HG02840 (cell line): ENCODE data around the gene BTNL9.
"Not testable (repeated sequence)": the region's sequence is repeated elsewhere in the genome, so short reads cannot be mapped to it uniquely, and the experiment has no call there.

Experiments
- ATAC-seq: cut with Tn5 transposase; IDR thresholded peaks from one replicate; pipeline ENCODE4 v1.9.1; 2021; ENCODE audit warnings: mild to moderate bottlenecking, moderate library complexity, moderate number of reproducible peaks; ENCODE audit not compliant: unreplicated experiment, low FRiP score

Gene BTNL9

DNA sequence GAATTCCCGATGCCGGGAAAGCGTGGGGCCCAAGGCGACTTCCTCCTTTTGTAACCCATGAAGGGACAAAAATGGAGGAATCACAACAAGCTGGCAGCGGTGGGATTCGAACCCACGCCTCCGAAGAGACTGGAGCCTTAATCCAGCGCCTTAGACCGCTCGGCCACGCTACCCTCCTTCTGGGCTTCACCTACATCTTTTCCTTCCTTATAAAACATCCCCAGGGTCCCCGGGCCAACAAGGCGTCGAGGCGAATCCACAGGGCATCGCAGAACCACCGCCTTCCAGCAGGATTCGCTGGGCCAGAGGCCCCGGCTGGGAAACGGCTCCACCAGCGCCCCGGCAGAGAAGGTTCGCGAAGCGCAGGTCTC is 57.3 kb downstream of the BTNL9 start:
- ATAC-seq: not testable (repeated sequence)

DNA sequence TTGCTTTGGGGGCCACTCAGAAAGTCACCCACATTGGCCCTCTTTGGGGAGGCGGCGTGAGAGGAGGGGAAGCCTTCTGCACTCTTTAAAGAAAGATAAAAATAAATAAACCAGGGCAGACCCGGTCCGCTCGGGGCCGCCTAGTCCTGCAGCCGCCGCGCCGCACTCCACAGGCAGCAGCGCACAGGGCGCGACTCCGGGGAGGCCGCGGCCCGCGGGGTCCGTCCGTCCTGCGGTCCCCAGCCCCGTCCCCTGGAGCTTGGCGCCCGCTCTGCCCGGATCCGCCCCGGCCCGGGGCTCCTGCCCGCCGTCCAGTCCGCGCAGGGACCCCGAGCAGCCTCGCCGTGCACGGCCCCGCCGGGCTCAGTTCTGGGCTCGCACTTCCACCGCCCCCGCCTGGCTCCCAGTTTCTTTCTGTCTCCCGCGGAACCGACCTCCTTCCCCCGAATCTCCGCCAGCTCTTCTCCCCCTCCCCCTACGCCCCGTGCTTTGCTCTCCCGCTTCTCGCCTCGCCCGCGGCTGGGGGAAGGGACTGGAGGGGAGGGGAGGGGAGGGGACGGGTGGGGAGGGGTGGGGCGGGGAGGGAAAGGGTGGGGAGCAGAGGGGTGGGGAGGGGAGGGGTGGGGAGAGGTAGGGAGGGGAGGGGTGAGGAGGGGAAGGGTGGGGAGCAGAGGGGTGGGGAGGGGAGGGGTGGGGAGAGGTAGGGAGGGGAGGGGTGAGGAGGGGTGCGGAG is 57.9 kb downstream of the BTNL9 start:
- ATAC-seq: not testable (repeated sequence)

DNA sequence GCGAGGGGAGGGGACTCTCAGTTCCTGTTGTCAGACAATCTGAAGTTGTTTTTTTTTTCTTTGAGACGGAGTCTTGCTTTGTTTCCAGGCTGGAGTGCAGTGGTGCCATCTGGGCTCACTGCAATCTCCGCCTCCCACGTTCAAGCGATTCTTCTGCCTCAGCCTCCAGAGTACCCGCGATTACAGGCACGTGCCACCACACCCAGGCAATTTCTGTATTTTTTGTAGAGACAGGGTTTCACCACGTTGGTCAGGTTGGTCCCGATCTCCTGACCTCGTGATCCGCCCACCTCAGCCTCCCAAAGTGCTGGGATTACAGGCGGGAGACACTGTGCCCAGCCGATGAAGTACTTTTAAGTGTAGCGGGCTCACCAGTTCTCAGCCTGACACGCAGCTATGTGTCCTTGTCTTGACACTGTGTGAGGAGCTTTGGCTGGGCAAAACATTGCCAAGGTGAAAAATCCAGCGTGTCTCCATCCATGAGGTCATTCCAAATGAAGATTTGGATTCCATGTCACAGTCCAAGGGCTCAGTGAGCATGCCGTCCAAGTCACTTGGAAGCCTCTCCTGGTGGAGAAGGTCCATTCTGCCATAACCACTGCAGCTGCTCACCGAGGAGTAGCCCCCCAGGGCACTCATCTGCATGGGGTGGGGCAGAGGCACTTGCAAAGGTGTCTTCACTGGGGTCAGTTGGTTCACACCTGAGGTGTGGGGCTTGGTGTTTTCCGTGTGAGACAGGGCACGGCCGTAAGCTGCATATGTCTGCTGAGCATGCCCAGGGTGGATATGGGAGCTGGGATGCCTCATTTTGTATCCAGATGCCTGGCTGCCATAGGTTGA is 58.9 kb downstream of the BTNL9 start:
- no peak for ATAC-seq

DNA sequence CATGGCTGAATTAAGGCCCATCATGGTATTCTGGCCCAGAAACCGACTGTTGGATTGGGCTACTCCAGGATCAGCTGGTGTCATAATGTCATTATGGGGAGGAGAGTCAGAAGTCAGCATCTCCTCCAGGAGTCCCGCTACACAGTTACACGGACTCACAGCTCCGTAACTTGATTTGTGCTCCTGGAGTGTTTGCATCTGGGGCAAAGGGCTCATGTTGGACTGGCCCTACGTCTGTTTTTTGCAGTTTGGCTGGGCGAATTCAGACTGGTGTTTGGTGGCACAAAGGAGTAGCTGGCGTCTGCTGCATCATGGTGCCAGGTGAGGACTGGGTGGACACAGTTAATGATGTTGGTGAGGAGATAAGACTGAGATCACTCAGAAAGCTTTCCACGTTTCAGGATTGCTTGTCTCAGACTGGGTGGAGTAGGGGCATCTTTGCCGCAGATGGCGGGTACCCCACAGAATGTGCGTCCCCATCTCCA is 59.6 kb downstream of the BTNL9 start:
- no peak for ATAC-seq

DNA sequence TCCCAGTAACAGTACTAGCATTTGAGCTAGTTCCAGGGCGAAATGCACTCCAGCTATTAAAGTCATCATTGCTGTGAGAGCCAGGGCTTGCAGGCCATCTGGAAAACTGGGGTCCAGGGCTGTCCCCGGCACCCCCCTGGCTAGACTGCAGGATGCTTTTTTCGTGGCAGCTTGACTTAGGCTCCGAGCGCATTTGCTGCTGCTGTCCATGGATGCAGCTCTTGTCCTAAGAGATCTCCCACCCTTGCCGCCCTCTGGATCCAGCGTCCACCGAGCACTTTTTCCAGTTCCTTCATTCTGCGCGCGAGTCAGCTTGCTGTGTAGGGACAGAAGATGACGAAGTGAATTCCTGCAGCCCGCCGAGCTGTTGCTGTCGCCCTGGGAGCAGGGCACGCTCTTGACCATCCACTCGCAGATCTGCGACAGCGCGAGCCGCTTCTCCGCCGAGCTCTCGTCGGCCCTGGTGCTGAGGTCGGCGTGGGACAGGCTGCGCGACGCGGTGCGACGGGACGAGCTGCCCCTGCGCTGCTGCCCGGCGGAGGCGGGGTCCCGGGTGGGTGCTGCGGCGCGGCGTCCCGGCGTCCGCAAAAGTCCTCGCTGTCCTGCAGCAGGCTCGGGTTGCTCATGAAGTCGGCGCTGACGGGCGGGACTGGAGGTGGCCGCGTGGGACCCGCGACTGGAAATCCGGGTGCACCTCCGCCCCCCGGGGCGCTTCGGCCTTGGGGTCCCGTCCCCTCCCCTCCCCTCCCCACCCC is 60.2 kb downstream of the BTNL9 start:
- ATAC-seq: no peak

DNA sequence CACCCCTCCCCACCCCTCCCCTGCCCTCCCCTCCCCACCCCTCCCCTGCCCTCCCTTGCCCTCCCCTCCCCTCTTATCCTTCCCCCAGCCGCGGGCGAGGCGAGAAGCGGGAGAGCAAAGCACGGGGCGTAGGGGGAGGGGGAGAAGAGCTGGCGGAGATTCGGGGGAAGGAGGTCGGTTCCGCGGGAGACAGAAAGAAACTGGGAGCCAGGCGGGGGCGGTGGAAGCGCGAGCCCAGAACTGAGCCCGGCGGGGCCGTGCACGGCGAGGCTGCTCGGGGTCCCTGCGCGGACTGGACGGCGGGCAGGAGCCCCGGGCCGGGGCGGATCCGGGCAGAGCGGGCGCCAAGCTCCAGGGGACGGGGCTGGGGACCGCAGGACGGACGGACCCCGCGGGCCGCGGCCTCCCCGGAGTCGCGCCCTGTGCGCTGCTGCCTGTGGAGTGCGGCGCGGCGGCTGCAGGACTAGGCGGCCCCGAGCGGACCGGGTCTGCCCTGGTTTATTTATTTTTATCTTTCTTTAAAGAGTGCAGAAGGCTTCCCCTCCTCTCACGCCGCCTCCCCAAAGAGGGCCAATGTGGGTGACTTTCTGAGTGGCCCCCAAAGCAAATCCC is 61.1 kb downstream of the BTNL9 start:
- not testable (repeated sequence) for ATAC-seq

DNA sequence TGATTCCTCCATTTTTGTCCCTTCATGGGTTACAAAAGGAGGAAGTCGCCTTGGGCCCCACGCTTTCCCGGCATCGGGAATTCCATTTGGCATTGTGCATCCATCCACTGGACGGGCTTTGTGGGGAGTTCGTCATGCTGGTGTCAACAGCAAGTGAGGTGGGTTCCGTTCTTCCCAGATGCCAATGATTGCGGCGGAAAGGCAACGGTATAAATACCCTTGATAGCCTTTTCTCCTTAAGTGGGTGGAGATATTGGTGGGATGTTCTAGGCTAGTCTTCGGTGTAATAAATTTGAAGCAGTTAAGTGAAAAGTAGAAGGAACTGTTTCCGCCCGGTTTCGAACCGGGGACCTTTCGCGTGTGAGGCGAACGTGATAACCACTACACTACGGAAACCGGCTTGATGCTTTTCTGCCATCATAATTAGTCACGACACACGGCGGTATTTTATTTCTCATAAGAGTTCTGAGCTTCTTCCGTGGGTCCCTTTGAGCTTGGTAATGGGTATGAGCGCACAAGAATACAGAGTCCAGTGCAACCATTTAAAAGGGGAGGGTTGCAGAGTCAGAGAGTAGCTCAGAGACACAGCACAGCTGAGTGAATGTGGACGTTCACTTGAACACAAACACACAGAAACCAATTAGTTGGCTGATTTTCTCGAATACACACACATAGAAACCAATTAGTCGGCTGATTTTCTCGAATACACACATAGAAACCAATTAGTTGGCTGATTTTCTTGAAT is 62.0 kb downstream of the BTNL9 start:
- ATAC-seq: not testable (repeated sequence)

DNA sequence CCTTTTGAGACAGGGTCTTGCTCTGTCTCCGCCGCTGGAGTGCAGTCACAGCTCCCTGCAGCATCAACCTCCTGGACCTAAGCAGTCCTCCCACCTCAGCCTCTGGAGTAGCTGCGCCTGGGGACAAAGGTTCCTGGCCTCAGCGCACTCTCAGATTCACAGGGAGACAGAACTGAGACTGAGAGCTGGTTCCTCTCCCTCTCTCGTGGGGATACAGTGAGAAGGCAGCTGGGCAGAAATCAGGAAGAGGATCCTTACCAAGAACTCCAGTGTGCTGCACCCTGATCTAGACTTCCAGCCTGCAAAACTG is 64.1 kb downstream of the BTNL9 start:
- ATAC-seq: not testable (repeated sequence)

DNA sequence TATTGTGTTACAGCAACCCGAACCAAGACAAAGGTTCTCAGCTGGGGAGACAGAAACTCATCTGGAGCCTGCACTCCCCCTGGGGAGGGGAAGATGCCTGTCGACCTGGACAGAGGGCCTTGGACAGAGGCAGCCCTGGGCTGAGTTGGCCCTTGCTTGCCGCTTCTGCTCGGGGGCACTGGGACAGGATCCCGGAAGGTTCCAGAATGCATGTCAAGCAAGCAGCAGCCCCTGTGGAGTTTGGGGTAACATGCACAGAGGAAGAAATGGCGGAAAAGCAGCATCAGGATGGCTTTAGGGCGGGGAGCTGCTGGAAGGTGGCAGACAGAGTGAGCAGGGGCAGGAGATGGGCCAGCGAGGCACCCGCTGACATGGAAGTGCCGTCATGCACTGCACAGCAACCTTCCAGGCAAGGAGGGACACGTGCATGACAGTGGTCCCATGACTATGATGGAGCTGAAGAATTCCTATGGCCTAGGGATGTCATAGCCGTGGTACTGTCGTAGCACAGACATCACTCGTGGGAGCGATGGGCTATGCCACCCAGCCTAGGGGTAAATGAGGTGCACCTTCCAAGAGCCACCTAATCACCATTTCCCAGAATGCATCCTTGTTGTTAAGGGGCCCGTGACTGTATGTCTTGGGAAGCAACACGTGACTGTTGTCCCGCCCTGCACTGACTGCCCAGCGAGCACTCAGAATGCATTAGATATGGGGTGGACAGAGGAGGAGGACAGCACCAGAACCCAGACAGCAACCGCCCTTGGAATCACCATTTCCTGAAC is 64.7 kb downstream of the BTNL9 start:
- not testable (repeated sequence) for ATAC-seq

DNA sequence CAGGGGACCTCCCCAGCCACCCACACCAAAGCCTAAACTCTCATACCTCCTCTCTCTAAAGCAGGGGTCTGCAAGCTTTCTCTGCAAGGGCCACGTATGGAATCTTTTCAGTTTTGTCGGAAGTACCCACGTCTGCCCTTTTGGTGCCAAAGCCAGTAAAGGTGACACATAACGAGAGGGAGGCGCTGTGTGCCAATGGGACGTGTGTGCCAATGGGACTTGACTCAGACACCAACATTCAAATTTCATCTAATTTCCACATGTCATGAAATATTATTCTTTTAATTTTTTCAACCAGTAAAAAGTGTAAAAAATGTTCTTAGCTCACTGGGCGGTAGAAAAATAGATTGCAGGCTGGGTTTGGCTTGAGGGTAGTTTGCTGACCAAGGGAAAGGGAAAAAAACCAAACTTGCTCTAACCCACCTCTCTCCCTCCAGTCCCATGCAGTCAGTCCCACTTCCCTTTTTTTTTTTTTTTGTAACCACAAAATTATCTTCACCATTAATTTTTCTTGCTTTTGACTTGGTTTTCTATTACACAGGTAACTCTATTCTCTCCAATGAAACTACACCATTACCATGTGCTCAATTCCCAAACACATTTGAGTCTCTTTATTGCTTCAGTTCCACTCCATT is 65.4 kb downstream of the BTNL9 start:
- no peak for ATAC-seq

DNA sequence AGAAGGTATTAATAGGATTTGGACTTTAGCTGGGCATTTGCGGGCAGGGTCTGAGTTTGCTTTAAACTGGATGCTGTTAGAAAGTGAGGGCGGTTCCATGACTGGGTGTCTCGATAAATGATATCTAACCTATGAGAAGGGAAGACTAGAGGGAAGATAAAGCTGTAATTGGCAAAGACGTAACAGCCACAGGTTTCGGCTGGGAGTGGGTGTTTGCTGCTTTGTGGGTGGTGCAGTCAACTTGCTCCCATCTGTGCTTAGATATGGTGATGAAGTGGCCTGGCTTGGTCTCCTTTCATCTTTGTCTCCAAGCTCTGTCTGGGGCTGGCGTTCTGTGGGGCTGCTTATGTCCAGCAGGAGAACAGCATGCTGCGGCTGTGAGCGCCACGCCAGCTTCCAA is 67.6 kb downstream of the BTNL9 start:
- ATAC-seq: no peak

DNA sequence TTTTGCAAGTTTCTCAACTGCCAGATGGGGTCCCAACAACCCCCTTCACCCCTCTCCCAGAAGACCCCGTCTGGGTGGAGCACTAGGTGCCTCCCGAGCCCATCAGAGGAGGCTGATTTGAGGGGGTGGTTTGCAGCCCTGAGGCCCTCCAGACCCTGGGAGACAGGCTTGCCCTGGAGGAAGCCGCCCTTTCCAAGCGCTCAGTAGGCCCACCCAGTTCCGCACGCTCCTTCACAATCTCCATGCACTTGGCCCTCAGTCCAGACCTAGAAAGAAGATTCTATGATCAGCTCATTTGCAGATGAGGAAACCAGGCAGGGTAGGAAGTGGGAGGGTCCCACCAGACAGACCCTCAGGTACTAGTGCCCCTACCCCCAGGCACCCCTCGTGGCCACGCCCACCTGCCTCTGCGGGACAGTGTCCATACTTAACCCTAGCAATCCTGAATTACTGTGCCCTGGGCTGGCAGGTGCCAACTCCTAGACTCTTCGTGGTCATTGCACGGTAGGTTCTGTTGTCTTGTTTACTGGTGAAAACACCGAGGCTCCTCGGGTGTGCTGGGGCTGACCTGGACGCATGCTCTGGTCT is 68.6 kb downstream of the BTNL9 start:
- no peak for ATAC-seq

DNA sequence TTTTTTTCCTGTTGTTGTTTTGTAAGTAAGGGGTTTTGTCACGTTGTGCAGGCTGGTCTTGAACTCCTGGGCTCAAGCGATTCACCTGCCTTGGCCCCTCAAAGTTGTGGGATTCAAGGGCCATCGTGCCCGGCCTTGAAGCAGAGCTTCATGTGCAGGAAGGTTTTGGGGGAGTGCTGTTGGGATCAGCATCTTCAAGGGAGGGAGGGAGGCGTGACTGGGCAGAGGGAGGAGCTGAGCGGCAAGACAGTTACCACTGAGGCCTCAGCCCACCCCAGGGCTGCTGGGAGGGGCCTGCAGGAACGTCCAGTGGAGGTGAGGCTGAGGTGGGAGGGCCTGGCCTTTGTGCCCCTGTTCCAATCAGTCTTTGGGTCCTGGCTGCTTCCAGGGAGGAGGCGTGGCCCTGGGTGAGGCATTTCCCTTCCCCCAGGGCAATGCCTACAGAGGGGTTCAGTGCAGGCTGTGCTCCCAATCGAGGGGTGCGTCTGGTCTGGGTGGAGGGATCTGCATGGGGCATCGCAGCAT is 69.5 kb downstream of the BTNL9 start:
- no peak for ATAC-seq

DNA sequence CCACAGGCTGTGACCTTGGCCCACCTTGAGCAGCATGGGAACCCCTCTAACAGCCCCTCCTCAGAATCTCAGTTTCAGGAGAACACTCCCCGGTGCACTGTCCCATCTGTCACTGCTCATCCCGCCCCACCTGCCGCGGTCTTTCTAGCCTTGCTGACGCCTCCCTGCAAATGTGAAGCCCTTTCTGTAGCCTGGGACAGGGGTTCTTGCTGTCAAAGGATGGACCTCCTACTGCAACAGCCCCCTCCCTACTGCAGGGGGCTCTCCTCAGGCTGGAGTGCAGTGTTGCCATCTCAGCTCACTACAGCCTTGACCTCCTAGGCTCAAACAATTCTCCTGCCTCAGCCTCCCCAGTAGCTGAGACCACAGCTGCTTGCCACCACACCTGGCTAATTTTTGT is 70.9 kb downstream of the BTNL9 start:
- no peak for ATAC-seq
